Activated CD4-positive, alpha-beta T cell treated with anti-CD3 and anti-CD28 coated beads for 1 hour (primary cell): ENCODE measurements around the gene BCR.
A peak's percentile ranks its signal among the peaks of the same experiment; 100 is the strongest.
"Not testable (repeated sequence)": the region's sequence is repeated elsewhere in the genome, so short reads cannot be mapped to it uniquely, and the experiment has no call there.

Experiments
- DNase-seq: peaks from one replicate; pipeline ENCODE4 v3.0.0-alpha.2; 2020

BCR gene

DNA sequence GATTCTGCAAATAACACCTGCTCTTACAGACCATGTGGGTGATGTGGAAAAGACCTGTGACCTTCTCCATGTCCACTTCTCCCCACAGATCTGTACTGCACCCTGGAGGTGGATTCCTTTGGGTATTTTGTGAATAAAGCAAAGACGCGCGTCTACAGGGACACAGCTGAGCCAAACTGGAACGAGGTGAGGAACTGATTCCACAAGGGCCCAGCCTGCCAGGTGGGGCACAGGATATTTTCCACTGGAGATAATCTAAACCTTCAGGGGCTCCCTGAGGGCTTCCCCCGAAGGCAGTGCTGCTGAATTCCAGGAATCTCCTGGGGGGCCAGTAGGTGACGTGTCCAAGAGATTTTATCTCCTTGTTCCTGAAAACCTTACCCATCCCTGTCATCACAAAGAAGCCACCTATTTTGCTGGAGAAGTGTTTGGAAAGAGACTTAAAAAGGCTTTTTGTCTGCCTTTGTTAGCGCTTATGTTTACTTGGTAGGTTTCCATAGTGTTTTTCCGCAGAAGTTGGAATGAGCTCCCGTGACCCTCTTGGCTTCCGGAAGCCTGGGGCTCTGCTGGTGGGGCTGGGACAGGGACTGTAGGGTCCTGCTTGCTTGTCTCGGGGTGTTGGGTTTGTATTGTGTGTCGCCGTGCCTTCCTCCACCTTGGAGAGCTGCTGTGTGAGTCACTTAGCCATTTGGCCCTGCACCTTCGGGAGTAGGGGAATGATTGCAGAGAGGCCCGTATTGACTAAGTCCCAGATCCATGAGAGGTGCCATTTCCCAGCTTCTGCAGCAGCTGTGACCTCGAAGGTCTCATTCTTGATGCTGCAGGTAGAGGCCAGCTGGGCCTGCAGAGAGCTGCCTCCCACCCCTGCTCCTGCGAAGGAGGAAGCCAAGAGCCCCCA is 112.4 kb downstream of the BCR start:
- DNase-seq, result no peak

DNA sequence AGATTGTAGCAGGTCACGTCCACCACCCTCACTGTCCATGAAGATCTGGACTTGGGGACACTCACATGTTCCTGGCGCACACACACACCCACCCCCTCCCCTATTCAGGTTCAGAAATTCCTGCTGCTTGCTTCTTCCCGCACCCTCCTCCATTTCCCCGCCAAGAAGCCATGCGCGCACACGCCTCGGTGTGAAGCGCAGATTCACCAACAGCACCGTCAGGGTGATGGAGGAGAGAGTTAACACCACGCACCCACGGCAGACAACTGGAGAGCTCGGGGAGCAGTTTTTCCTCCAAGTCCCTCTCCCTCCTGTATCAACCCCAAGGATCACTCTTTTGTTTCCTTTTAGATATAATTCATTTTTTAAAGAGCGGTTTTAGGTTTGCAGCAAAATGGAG is 113.4 kb downstream of the BCR start:
- no peak for DNase-seq

DNA sequence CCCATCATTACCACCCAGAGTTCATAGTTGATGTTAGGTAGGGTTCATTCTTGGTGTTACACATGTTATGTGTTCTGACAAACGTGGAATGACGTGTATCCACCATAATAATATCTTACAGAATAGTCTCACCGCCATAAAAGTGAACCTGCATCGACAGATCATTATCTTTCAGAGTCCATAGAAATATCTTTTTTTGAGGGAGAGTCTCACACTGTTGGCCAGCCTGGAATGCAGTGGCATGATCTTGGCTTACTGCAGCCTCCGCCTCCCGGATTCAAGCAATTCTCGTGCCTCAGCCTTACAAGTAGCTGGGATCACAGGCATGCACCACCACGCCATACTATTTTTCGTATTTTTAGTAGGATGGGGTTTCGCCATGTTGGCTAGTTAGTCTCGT is 113.9 kb downstream of the BCR start:
- DNase-seq, result no peak

DNA sequence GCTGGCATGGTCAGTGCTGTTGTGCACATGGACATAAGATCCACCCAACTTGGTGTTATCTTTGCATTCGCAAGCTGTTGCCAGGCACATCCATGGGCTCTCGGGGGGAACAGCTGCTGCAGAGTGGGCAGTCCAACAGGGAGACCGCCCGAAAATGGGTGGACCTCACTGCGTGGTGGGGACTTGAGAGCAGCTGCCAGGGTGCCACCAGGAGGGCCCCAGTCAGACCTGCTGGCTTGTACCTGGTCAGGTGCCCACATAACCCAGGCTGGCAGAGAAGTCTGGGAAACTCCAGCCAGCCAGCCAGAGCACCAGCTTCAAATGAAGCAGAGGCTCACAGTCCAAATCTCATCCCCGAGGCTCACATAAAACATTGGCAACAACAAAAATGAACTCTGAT is 120.2 kb downstream of the BCR start:
- DNase-seq, result no peak

DNA sequence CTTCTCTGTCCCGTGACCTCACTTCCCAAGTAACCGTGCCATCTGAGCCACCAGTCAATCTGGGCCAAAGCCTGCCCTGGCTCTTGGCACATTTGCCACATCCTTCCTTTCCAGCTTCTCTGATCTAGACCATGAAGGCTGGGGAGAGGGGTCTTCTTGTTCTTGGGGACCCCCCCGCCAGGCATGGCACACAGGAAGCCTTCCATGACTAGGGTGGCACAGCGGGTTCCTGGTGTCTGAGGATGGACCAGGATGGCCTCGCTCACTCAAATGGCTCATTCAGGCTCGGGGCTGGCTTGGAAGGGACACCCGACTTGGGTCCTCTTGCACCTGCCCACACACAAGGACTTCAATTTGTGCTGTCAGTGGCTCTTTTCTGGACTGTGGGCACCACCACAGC is 121.3 kb downstream of the BCR start:
- no peak for DNase-seq

DNA sequence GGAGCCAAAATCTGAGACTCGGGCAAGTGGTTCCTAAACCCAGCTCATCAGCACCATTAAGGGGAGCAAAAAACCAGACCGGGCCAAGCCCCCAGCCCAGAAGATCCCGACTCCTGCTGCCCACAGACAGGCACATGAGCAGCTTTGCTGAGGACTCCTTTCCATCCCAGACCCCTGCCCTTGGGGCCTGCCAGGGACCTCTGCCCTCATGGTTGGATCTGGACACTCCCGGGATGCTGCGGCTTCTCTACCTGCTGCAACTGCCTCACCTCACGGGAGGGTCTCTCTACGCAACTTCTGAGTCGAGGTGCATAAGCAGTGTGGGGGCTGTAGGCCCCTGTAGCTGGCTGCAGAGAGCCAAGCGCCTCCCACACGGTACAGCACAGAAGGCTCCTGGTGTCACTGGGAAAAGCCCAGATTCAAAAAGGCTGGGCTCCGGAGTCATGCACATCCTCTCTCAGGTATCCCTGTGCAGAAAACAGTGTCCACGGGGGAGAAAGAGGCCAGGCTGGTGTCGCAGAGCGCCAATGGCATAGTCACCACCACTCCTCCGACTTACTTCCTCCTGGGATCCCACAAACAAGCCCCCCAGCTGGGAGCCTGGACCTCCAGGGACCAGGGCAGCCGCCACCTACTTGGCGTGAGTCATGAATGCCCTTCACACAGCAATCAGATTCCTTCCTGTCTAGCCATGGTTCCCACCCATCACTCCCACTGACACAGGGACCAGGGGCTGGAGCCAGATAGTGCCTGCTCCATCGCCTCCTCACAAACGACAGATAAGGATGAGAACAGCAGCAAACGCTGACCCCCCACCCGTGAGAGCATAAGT is 122.1 kb downstream of the BCR start:
- DNase-seq, result no peak

DNA sequence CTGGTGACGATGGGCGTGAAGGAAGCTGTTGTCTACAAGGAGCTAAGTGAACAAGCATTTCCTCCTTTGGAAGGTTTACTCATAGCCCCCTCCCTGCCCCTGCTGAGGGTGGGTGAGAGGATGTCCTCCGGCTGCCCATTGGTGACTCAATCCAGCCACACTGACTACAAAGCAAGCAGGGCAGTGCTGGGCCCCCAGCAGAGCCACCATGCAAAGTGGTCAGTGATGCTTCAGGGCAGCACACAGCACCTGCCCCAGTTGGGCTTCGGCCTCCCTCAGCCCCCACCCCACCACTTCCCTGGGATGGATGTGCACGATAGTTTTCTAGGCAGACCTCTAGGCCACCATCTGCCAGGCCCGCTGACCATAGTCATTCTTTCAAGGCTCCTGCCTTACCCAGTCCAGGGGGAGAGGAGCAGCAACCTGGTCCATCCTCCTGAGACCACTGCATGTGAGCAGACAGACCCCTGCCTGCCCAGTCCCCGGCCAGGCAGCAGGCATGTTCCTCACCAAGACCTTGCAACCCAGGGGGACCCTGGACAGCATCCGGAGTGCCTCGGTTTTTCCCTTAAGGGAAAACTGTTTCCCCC is 125.1 kb downstream of the BCR start:
- no peak for DNase-seq

DNA sequence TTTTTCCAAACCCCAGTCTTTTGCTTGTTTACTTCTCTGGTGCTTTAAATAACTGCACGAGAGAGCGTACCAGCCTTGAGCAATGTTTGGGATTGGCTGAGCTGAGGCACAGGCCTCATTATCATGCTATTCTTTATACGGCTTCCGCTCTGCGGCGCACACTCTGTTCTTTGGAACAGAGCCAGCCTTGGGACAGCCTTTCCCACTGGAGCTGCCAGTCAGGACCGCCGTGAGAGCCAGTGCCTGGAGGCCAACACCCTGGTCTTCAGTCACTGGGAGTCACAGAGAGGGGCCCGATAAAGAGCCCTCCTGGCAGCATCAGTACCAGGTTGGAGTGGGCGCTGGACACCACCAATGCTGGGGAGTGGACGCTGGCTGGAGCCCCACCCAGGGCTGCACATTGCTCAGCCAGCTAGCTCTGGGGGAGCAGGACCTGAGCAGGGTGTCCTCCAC is 125.6 kb downstream of the BCR start:
- DNase-seq, result no peak

DNA sequence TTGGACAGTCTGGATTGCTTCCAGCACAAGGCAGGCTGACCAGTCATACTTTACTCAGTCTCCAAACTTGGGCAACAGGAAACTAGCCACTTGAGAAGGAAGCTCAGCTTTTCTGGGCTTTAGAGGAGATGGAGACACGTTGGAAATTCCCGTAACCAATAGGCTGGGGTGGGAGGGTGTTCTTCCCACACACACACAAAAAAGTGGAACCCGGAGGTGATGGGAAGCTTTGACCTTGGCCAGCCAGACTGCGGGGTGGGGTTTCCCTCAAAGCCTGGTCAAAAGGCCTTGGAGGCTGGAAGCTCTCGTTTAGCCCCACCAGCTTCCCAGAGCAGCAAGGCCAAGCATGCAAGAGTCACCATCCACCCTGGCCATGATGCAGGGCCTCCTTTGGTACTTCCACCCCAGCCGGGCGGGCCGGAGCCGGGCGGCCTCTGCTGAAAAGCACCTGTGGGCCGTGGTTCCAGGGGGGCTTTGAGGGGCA is 126.2 kb downstream of the BCR start:
- no peak for DNase-seq

DNA sequence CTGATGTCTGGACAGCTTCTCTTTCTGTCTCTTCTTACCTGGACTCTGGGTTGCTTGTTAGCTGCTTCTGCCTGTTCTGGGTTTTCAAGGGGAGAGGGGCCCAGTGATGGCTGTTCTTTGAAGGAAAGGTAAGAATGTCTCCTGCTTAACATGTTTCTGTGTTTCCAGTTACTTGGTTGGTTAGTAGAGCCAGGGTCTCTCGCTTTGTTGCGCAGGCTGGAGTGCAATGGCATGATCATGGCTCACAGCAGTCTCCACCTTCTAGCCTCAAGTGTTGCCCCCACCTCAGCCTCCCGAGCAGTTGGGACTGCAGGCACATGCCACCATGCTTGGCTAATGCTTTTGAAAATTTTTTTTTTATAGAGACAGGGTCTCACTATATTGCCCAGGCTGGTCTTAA is 126.6 kb downstream of the BCR start:
- no peak for DNase-seq

DNA sequence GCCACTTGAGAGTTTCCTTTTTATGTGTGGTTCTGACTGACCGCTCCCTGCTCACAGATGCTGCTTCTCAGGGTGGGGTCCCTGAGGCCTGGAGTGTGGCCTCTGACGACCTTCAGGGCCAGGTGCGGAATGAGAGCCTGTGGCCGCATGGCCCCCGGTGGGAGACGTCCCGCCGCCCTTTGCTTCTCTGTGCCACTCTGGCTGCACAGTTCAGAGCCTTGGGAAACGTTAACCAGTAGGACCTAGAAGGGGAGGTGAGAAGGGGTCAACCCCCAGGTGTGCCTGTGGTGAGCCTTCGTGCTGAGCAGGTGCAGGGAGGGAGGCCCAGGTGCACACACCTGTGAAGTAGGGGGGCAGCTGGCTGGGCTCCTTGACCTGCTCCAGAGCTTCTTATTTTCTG is 127.2 kb downstream of the BCR start:
- DNase-seq, result not testable (repeated sequence)

DNA sequence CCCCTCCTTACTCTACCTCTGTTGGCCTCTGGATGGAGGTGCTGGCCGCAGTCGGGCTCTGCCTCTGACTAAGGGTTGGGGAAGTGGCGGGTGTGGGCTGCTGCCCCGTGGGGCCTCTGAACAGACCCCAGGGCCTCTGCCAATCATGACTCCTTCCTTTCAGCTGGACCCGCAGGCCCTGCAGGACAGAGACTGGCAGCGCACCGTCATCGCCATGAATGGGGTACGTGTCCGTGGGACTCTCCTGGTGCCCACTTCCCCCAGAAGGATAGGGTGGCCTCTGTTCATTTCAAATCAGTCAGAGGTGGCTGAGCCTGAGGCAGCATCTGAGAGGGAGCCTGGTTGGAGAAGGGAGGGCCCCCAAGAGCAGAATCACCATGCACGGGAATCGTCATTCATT is 129.0 kb downstream of the BCR start:
- DNase-seq, result not testable (repeated sequence)

DNA sequence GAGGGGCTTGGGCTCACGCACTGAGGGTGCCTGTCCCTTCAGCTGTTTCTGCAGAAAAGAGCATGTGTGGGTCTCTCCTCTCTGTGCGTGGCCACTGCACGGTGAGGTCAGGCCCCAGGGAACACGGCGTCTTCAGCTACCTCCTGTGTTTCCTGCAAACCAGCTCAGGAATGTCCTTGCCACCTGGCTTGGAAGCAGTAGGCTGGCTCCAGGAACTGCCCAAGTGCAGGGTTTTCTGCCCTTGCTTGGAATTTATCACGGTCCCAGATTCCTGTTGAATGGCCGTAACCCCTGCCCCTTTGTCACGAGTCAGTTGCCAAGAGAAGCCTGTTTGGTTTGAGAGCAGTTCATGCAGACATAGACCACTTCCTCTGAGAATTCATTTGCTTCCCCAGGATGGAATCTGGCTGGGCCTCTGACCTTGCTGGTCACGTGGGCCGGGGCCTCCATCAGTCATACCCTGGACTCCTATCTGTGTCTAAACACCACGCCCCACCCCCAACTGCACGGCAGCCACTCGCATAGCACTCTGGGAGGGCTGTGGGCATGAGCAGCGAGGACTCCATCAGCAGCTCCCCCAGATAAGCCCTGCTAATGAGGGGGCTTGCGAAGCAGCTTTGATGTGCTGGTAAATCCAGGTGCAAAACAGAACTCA is 130.3 kb downstream of the BCR start:
- not testable (repeated sequence) for DNase-seq

DNA sequence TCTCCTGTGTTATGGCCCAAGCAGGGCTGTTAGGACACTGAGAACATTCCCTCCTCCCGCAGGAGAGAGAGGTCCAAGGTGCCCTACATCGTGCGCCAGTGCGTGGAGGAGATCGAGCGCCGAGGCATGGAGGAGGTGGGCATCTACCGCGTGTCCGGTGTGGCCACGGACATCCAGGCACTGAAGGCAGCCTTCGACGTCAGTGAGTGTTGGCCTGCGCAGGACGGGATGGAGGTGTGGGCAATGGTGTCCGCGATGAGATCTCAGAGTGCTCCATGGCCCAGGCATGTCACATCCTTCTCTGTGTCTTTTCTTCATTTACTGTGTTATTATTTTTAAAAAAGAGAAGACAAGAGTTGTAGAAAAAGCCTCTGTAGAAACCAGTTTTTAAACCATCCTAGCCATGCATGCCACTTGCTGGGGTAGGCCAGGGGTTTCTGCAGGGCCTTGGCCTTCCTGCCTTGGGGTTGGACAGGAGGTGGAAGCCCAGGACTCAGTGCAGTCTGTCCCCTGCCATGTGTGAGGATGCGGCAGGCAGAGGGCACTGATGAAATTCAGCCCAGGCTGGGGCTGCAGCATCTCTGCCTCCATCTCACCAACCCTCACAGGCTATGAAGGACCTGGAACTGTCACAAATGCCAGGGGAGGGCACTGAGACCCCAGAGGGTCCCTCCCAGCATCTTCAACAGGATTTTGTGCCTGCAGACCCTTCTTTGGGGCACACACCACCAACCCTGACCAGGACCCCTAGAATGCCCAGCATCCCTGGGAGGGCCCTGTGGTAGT is 131.5 kb downstream of the BCR start:
- DNase-seq, result not testable (repeated sequence)

DNA sequence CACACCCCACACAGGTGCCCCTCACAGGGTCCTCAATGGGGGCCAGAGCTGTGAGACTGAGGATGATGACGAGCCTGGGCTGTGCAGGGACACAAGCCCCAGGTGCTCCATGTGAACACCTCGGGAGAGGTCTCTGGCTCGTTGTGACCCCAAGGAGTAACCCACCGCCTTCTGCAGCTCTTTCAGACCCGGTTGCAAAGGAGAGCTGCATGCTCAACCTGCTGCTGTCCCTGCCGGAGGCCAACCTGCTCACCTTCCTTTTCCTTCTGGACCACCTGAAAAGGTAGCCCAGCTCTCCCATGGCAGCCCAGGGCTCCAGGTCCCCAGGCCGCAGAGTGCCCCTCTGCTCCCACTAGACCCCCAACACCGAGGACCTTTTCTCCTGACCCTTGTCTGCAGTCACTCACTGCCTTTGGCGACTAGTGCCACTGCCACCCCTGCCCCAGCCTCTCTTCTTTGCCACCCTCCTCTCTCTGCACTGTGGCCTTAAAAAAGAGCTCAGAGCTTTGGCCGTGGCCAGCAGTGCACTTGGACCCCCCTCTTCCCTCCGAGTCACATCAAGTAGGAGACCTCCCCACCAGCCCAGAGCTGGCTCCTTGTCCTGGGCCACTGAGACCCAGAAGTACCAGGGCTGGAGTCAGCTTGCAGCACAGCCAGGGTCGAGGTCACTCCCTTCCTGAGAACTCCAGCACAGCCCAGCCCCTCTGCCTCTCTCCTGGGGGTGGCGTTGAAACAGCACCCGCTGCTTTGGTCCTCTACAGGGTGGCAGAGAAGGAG is 133.7 kb downstream of the BCR start:
- DNase-seq, result no peak

DNA sequence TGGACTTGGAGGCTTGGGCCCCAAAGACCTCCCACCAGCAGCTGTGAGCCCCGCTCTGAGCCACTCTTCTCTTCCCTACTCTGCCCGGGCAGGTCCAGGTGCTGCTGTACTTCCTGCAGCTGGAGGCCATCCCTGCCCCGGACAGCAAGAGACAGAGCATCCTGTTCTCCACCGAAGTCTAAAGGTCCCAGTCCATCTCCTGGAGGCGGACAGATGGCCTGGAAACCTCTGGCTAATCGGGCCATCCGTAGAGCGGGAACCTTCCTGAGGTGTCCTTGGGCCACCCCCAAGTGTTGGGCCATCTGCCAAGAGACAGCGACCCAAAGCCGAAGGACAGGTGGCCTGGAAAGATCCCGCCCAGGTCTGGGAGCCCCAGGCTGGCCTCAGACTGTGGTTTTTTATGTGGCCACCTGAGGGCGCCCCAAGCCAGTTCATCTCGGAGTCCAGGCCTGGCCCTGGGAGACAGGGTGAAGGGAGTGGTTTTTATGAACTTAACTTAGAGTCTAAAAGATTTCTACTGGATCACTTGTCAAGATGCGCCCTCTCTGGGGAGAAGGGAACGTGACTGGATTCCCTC is 135.1 kb downstream of the BCR start:
- DNase-seq, result peak; percentile 30

DNA sequence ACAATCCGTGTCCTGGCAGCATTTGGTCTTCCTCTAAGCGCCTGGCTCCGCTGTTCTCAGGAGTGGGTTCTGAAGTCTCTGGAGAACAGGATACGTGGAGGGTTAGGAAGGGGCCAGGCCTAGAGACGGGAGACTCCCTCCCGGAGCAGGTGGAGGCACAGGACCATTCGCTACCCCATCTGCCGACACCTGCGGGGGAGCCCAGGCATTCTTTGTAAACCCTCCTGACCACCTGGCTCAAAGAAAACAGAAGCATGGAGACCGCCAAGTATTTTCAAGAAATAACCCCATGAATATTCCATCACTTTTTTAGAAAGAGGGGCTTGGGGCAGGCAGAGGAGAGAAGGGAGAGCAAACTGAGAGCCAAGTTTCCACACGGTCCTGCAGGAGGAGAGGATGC is 136.3 kb downstream of the BCR start:
- not testable (repeated sequence) for DNase-seq

DNA sequence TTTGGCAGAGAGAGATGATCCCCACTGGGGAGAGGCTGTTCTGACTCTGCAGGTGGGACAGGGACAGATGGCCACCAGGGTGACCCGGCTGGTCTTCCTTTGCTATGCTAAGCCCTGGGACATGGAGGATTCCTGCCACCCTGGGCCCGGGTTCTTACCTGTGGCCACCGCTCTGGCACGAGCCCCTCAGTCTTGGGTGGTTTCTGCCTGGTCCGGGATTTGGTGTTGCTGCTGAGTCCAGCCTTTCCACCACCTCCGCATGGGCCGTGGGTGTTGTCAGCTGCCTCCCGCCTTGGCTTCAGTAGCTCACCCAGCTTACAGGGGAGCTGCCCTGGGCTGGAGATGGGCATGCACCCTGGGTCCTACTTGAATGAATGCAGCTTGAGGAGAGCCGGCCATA is 138.0 kb downstream of the BCR start:
- not testable (repeated sequence) for DNase-seq

DNA sequence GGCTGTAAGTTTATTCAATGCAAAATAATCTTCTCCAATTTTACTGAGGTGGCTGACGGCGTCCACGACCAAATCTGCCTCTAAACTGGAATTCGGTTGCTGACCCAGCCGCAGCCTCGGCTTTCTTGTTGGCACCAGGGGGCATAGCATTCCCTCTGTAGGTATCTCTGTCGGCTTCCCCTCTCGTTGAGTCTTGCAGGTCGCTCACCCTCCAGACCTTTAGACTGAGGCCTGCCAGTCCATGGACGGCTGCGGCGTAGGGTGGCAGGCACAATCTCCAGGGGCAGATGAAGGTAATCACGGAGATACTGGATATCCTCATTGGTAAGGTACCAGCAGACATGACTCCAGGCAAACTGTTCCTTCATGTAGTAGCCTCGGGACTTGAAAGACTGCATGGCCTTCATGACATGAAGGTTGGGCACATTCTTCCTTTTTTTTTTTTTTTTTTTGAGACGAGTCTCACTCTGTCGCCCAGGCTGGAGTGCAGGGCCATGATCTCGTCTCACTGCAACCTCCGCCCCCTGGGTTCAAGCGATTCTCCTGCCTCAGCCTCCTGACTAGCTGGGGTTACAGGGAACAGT is 142.3 kb downstream of the BCR start:
- DNase-seq, result not testable (repeated sequence)

DNA sequence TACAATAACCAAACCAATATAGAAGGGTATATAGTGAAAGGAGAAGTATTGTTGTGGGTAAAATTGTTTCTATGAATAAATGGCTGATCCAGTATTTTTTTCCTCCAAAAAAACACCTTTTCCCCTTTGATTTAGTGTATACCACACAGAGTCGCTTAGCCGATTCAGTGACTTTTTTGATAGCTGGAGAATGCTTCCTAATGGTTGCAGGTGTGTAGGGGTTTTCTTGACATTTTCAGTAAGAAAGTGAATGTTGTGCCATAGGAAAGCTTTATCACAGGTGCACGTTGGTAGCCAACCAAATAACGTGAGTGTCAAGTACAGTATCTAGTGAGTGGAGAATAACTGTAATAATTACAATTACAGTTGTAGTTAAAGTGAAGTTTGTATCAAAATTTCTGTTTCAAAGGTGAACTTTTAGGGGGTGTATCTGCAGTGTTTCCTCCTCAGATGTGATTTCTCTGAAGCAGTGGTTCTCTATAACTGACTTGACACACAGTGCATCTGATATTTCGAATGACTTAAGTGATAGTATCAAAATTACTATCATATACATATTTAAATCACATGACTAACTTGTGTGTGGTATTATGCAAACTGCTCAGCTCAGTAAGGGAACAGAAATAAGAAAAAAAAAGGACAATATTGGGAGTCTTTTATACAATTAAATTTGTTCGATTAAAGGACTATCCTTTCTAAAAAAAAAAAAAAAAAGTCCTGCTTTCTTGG is 143.8 kb downstream of the BCR start:
- DNase-seq, result not testable (repeated sequence)
